ENCODE measurements around the gene CAD.

Gene CAD

DNA sequence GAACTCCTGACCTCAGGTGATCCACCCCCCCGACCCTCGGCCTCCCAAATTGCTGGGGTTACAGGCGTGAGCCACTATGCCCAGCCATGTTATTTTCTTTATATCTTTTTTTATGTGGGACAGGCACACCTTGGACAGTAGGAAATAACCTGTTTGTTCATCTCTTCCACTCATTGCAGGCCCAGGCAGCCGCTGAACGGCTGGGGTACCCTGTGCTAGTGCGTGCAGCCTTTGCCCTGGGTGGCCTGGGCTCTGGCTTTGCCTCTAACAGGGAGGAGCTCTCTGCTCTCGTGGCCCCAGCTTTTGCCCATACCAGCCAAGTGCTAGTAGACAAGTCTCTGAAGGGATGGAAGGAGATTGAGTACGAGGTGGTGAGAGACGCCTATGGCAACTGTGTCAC is 8.4 kb downstream of the CAD start:
- no peak for DNase-seq (ENCODE audit: low read depth)

DNA sequence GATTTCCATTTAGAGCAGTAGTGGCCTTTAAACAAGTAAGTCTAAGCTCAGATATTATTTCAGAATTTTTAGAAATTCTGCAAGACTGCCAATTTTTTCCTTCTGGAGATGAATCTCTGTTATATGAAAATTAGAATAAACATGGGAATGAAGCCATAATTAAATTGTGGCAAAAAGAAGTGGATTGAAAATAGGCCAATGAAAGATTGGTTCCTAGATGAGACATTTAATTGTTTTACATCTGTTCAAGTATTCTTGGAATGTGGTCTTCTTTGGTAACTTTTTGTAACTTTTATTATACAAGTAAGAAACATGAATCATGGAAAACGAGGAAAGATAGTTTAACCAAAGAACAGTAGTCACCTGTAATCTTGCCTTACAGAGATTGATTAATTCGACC is 10.3 kb downstream of the CAD start:
- DNase-seq (ENCODE audit: low read depth), result no peak

DNA sequence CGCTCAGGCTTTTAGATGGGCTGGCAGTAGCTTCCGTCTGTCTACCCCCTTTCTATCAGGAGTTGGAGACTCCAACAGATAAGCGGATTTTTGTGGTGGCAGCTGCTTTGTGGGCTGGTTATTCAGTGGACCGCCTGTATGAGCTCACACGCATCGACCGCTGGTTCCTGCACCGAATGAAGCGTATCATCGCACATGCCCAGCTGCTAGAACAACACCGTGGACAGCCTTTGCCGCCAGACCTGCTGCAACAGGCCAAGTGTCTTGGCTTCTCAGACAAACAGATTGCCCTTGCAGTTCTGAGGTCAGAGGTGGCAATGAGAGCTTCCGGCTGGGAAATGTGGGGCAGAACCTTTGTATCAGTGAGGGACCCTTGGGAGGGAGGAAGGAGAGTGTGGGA is 14.8 kb downstream of the CAD start:
- no peak for DNase-seq (ENCODE audit: low read depth)

DNA sequence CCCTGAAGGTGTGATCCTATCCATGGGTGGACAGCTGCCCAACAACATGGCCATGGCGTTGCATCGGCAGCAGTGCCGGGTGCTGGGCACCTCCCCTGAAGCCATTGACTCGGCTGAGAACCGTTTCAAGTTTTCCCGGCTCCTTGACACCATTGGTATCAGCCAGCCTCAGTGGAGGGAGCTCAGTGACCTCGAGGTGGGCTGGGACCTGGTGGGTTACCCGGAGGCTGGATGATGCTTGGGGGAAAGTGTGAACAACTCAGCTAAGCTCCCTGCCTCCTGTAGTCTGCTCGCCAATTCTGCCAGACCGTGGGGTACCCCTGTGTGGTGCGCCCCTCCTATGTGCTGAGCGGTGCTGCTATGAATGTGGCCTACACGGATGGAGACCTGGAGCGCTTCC is 16.2 kb downstream of the CAD start:
- no peak for DNase-seq (ENCODE audit: low read depth)

DNA sequence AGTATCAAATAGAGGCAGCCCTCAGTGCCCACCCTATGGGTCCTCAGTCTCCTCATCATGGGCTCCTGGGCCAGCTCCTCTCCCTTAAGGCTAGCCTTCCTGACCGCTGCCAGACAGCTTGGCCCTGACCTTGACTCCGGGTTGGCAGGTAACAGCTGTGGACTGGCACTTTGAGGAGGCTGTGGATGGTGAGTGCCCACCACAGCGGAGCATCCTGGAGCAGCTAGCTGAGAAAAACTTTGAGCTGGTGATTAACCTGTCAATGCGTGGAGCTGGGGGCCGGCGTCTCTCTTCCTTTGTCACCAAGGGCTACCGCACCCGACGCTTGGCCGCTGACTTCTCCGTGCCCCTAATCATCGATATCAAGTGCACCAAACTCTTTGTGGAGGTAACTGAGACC is 19.0 kb downstream of the CAD start:
- DNase-seq (ENCODE audit: low read depth), result no peak

DNA sequence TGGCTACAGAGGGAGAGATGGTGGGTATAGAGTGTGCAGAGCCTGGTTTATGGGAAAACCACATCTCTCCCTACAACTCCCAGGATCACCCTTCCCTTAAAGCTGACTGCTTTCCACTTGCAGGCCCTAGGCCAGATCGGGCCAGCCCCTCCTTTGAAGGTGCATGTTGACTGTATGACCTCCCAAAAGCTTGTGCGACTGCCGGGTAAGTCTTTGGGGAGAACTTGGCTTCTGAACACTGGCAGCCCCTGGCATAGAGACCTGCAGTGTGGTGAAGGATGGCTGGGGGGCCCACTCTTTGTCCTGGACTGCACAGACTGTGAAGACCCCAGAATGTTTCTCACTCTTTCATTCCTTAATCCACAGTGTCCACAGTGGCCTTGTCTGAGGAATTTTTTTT is 19.5 kb downstream of the CAD start:
- DNase-seq (ENCODE audit: low read depth), result no peak

DNA sequence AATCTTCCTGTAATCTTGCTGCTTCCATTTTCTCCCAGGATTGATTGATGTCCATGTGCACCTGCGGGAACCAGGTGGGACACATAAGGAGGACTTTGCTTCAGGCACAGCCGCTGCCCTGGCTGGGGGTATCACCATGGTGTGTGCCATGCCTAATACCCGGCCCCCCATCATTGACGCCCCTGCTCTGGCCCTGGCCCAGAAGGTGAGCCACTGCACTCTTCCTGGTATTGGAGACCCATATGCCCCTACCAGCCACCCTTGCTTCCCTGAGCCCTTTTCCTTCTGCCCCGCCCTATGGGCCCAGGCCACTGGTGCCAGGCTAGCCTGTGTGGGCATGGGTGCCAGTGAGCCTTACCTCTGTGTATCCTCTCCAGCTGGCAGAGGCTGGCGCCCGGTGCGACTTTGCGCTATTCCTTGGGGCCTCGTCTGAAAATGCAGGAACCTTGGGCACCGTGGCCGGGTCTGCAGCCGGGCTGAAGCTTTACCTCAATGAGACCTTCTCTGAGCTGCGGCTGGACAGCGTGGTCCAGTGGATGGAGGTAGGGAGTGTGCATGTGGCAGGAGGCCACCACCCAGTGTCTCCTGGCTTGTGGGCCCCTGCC is 20.3 kb downstream of the CAD start:
- no peak for DNase-seq (ENCODE audit: low read depth)

DNA sequence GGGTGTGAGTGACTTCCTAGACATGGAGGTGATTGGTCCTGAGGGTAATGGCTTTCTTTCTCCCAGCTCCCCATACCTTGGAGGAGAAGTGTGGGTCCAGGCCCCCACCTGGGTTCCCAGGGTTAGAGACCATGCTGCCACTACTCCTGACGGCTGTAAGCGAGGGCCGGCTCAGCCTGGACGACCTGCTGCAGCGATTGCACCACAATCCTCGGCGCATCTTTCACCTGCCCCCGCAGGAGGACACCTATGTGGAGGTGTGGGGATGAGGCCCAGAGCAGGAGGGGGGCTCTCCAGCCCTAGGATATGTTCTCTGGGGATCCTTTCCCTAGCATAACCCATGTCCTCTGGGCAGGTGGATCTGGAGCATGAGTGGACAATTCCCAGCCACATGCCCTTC is 21.8 kb downstream of the CAD start:
- DNase-seq (ENCODE audit: low read depth), result no peak

DNA sequence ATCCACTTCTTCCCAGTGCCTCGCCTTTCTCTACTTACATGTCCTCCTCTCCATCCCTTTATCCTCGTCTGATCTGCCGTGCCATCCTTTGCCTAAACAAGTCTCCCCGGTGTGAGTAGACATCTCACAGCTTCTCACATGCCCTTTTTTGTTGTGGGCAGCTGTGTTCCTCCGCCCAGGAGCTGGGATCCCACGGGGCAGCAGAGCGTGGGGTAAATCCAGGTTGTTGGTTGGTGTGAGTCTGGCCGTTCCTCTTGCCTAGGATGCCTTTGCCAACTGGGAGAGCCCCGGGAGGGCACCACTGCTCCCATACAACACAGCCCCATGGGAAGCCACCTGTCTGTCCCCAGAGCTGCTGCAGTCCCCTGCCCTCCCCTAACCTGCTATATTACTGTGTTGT is 23.2 kb downstream of the CAD start:
- no peak for DNase-seq (ENCODE audit: low read depth)

DNA sequence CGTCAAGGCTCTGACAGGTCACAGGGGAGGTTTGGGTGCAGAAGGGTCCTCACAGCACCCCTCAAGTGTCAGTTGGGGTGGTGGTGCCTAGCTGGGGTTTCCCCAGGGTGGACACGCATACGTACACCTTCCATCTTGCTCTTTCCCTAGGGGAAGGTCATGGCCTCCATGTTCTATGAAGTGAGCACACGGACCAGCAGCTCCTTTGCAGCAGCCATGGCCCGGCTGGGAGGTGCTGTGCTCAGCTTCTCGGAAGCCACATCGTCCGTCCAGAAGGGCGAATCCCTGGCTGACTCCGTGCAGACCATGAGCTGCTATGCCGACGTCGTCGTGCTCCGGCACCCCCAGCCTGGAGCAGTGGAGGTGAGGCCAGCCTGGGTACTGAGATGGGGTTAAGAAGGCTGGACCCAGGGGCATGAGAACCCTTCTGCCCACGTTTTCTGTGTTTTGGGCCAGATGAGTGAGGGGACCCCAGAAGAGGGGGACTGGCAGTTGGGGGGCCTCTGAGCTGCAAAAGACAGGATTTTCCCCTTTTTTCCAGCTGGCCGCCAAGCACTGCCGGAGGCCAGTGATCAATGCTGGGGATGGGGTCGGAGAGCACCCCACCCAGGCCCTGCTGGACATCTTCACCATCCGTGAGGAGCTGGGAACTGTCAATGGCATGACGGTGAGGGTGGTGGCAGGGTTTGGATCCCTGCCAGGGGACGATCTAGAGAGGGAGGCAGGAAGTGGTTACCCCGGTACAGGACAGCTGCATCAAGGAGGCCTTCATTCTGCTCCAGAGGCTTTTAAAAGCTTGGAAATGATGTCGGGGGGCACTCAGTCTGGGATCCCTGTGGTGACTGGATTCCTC is 24.8 kb downstream of the CAD start:
- DNase-seq (ENCODE audit: low read depth), result no peak

DNA sequence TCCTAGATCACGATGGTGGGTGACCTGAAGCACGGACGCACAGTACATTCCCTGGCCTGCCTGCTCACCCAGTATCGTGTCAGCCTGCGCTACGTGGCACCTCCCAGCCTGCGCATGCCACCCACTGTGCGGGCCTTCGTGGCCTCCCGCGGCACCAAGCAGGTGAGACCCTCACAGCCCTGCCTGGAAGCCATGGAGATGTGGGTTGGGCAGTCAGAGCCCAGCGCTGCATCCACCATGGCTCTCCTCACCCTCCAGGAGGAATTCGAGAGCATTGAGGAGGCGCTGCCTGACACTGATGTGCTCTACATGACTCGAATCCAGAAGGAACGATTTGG is 25.4 kb downstream of the CAD start:
- DNase-seq (ENCODE audit: low read depth), result no peak

DNA sequence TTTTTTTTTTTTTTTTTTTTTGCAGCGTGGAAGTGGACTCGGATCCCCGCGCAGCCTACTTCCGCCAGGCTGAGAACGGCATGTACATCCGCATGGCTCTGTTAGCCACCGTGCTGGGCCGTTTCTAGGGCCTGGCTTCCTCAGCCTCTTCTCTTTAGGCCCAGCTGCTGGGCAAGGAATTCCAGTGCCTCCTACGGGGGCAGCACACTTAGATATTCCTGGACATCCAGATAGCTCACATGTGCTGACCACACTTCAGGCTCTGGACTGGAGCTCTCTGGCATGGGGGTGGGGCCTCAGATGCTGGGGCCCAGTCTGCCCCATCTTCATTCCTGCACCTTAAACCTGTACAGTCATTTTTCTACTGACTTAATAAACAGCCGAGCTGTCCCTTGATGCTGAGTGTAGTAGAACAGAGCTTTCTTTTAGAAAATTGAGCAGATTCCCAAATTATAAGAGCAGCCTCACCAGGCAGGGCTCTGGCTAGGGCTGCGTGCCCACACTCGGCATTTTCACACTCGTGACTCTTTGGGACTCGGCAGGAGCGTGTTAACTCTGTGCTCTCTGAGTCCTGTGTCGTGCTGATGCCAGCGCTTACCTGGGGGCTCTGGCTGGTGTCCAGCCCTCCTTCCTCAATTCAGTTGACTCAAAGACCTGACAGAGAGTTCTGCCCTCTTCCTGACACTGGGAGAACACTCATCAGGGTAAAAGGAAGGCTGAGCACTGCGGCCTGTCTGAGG is 26.4 kb downstream of the CAD start:
- DNase-seq (ENCODE audit: low read depth), result no peak

DNA sequence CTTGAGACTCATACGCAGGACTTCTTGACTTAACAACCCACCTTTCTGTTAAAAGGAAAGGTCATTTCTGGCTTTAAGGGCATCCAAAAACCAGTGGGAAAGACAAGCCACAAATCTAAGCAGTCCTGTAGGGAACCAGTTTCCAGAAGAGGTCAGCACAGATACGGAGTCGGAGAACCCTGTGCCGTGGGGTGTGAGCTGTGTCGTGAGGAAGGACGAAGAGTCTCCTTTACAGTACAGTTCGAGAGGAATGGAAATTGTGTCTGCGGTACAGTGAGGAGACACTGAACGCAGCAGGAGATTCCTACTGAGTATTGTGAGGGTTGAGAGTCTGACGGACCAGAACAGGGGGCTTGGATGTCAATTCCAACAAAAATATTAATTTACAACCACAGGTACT is 27.9 kb downstream of the CAD start:
- no peak for DNase-seq (ENCODE audit: low read depth)

DNA sequence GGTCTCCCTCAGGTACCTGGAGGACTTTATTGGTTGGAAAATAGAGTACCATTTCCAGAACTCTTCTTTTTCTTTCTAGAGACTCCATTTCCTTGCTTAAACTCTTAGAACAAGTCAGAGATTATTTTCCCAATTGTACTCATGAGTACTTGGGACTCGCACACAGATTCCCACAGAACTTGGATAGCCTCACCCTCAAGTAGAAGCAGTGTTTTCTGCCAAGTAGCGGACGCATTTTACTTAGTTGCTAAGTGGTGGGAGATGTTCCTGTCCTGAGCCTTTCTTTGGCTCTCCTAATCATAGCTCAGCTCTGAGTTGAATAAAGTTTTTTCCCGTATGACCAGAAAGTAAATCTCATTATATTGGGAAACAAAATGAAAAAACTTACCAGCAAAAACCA is 28.5 kb downstream of the CAD start:
- DNase-seq (ENCODE audit: low read depth), result no peak

DNA sequence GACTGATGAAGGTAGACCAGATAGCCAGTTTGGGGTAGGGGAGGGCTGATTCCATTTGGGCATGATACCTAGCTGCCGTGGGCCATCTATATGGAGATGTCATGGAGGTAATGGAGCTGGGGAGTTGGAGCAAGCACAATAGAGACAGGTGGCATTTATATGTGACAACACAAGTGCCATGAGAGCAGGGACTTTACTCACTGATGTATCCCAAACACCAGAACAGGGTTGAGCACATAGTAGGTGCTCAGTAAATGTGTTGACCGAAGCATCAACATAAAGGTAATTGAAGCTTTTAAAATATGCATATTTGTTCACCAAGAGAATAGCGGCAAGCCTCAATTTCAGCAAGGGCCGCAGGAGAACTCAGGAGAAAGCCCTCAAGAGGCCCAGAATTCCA is 30.7 kb downstream of the CAD start:
- DNase-seq (ENCODE audit: low read depth), result no peak

DNA sequence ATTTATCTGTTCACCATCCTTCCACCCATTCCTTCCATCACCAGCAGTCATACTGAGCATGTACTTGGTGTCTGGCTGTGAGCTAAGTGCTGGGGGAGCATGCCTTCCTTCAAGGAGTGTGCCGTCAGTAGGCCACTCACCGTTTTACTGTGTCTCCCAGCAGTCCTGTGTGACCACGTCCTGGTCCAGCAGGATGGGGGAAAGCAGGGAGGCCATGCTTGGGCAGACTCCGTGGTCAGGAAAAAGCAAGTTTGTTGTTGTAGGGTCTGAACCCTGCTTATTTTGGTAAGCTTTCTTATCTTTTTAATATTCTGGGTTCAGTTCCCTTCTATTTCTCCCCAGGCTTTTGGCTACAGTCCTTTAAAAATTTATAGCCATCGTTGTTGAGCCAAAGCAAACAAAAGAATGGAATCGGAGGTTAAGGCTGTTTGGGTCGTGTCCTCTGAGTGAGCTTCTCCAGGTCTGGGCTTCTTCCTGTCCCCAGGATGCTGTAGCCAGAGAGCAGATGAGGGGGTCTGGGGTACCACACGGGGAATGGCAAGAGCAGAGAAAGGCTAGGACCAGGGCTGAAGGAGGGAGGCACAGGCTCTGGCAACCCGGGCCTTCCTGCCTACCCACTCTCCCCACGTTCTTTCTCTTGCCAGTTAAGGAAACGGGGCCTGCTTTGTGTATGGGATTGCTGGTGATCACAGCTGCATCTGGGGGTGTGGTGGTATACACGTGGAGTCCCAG is 32.2 kb downstream of the CAD start:
- no peak for DNase-seq (ENCODE audit: low read depth)

DNA sequence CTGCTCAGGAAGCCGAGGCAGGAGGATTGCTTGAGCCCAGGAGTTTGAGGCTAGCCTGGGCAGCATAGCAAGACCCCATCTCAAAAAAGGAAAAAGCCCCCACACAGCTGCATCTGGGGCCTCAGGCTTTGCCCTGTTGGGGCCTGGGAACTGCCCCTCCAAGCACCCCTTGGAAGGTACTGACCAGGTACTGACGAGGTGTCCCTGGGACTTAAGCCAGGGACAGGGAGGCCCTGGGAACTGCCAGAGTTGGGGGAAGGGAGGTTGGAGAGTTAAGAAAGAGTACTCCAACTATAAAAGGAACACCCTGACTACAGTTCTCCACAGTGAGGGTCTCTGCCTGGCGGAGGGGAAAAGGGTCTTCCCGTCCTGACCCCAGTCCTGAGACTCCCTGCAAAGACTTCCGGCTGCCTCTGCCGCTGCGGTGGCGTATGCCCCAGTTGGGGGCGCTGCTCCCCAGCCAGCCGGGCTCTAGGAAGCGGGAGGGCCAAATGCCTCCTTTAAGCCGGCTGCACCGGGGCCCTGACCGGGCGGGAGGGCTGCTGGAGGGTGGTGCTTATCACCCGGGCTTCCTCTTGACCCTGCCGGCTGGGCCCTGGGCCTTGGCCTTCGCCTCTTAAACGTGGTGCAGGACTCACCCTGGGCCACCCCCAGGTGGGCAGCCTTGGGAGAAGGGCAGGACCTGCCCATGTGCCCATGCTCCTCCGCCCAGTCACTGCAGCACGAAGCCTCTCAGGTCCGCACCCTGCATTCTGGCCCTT is 32.9 kb downstream of the CAD start:
- DNase-seq (ENCODE audit: low read depth), result peak; percentile 30

DNA sequence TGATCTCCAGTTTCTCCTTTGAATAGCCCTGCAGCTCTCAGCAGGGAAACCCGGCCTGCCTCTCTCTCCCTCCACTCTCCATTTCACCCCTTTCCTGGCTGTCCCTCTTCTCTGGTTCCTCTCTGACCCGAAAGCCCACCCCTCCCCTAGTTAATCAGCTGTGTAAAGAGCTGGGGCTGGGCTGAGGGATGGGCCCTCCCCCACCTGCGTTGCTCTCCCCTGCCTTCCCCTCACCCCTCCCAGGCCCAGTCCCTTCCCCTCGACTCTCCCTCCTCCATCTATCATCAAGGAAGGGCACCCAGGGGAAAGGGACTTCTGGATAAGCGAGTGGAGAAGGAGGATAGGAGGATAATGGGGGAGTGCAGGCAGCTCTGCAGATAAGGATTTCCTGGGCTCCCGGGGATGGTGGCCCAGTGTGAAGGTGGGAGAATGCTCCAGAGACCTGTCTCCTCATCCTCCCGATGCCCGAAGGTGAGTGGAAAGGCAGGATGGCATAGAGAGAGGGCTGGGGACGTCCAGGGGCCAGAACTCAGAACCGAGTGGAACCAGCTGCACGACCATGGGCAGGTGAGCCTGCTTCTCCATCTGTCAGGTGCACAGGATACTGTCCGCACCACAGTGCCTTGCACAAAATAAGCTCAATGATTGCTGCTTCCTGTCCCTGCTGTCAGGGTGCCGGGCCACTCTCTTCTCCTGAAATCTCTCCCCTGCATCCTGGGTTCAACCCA is 33.6 kb downstream of the CAD start:
- DNase-seq (ENCODE audit: low read depth), result no peak

DNA sequence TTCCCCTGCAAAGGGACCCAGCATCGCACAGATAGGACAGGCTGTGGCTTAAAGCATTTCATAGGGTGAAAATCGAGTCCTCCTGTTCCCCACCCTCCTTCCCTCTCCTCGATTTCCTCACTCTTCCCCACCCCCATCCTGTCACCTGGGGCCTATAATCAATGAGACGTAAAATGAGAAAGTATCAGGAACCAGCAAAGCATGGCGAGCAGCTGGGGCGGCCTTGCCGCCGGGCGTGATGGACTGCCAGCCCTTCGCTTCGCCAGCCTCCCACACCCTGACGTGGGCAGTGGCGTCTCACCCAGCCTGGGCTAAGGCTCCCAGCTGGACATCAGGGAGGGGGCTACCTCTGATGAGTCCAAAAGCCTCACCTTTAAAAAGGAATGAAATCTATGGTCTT is 34.6 kb downstream of the CAD start:
- no peak for DNase-seq (ENCODE audit: low read depth)

DNA sequence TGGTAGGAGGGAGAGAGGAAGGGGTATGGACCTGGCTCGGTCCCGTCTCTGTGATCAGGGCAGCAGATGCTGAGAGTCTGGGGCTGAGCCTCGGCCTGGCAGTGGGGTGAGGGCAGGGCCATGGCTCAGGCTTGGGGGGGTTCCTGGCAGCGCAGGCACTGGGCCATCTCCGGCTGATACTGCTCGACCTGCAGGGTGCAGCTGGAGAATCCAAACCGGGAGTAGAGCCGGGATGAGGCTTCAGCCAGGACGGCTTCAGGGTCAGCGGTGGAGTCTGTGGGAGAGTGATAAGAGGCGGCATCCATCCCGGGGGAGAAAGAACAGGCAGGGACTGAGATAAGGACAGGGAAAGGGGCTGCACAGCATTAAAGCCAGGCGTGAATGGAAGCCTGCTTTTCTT is 38.0 kb downstream of the CAD start:
- DNase-seq (ENCODE audit: low read depth), result no peak

DNA sequence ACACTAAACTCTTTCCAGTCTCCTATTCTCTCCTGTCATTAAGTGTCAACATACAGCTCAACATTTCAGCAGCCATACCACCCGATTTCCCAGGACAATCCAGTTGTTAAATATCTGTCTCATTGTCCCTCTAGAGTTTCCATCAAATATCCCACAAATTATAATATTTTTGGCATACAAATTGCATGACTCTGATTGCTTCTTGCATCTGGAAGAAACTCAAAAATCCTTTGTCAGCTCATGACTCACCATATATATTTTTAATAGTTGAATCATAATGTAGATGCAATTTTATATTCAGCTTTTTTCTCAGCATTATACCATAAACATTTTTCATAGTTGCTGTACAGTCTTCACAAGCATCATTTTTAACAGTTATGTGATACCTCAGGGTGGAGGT is 38.5 kb downstream of the CAD start:
- DNase-seq (ENCODE audit: low read depth), result no peak

Measured in stimulated activated CD8-positive, alpha-beta memory T cell treated with anti-CD3 and anti-CD28 coated beads, Interleukin-4, amount 100 ng/mL, for 24 hours (primary cell).